ENCODE measurements around the gene TBL1Y.
"Not testable (repeated sequence)": the region's sequence is repeated elsewhere in the genome, so short reads cannot be mapped to it uniquely, and the experiment has no call there.

The TBL1Y gene

GRCh38 chrY:6974971-6975370, 64.5 kb downstream of the TBL1Y start:
- no peak for DNase-seq (ENCODE audit: low read depth)

- no peak for DNase-seq (ENCODE audit: low read depth)
Observed at GRCh38 chrY:6977783-6978182, 67.3 kb downstream of the TBL1Y start.

GRCh38 chrY:6983221-6983620, 72.7 kb downstream of the TBL1Y start:
- DNase-seq (ENCODE audit: low read depth), result no peak

GRCh38 chrY:6987811-6988210, 77.3 kb downstream of the TBL1Y start:
- DNase-seq (ENCODE audit: low read depth), result no peak

- DNase-seq (ENCODE audit: low read depth), result no peak
Observed at GRCh38 chrY:6989886-6990620, 79.6 kb downstream of the TBL1Y start.

GRCh38 chrY:6992041-6992440, 81.5 kb downstream of the TBL1Y start:
- no peak for DNase-seq (ENCODE audit: low read depth)

- DNase-seq (ENCODE audit: low read depth), result no peak
Observed at GRCh38 chrY:6995987-6996386, 85.5 kb downstream of the TBL1Y start.

- DNase-seq (ENCODE audit: low read depth), result no peak
Observed at GRCh38 chrY:6997503-6998066, 87.1 kb downstream of the TBL1Y start.

- DNase-seq (ENCODE audit: low read depth), result no peak
Observed at GRCh38 chrY:6999905-7000304, 89.4 kb downstream of the TBL1Y start.

GRCh38 chrY:7002581-7002980, 92.1 kb downstream of the TBL1Y start:
- no peak for DNase-seq (ENCODE audit: low read depth)

GRCh38 chrY:7007911-7008310, 97.4 kb downstream of the TBL1Y start:
- no peak for DNase-seq (ENCODE audit: low read depth)

- no peak for DNase-seq (ENCODE audit: low read depth)
Observed at GRCh38 chrY:7008578-7009355, 98.3 kb downstream of the TBL1Y start.

- DNase-seq (ENCODE audit: low read depth), result no peak
Observed at GRCh38 chrY:7013051-7013450, 102.6 kb downstream of the TBL1Y start.

GRCh38 chrY:7016521-7016920, 106.0 kb downstream of the TBL1Y start:
- no peak for DNase-seq (ENCODE audit: low read depth)

- DNase-seq (ENCODE audit: low read depth), result no peak
Observed at GRCh38 chrY:7017244-7018080, 107.0 kb downstream of the TBL1Y start.

GRCh38 chrY:7039037-7039436, 128.5 kb downstream of the TBL1Y start:
- no peak for DNase-seq (ENCODE audit: low read depth)

- DNase-seq (ENCODE audit: low read depth), result no peak
Observed at GRCh38 chrY:7040662-7041061, 130.2 kb downstream of the TBL1Y start.

GRCh38 chrY:7041983-7042382, 131.5 kb downstream of the TBL1Y start:
- DNase-seq (ENCODE audit: low read depth), result no peak

- not testable (repeated sequence) for DNase-seq (ENCODE audit: low read depth)
Observed at GRCh38 chrY:7052461-7052860, 142.0 kb downstream of the TBL1Y start.

GRCh38 chrY:7056886-7057285, 146.4 kb downstream of the TBL1Y start:
- DNase-seq (ENCODE audit: low read depth), result no peak

GRCh38 chrY:7078725-7079124, 168.2 kb downstream of the TBL1Y start:
- DNase-seq (ENCODE audit: low read depth), result no peak

- DNase-seq (ENCODE audit: low read depth), result not testable (repeated sequence)
Observed at GRCh38 chrY:7080548-7080947, 170.1 kb downstream of the TBL1Y start.

All from fibroblast of gingiva (primary cell).